ENCODE results near the gene NTRK1. TPM values are rescaled to one million over a fixed set of nuclear protein-coding genes. Genes with fewer than 3 reads are reported as not detected.

NTRK1 gene
- polyA plus RNA-seq, 1 of the 3 experiments (the other 2 are of a cell fraction): 0.97 TPM

- no peak overlapping the region for H3K9ac ChIP-seq
- H3K79me2 ChIP-seq (ENCODE audit: insufficient read depth): no peaks in the 10 kb centered on the region
- no peaks in the 10 kb centered on the region for H3K27me3 ChIP-seq (ENCODE audit: insufficient read depth)
- peak; percentile 68 for DNase-seq
- no peaks in the 10 kb centered on the region for H3F3A ChIP-seq (replicated peaks; ENCODE audit: insufficient read depth)
- H3K36me3 ChIP-seq (replicated peaks in 1 of 2; ENCODE audit: control insufficient read depth in 1 of 2, insufficient read depth in 2 of 2, low read length in 1 of 2): no peaks in the 10 kb centered on the region
- no peak overlapping the region for H3K27ac ChIP-seq (ENCODE audit: low read depth in 2 of 2, low read length in 1 of 2)
- POLR2A ChIA-PET: interaction anchor here (0.5 kb wide), 1 partner anchor 209 kb away, joined by 4 read pairs; no protein-coding TSS in a partner anchor
- no peaks in the 10 kb centered on the region for H4K20me1 ChIP-seq (ENCODE audit: insufficient read depth)
- no peaks in the 10 kb centered on the region for H3K9me3 ChIP-seq
- TF ChIP-seq MEF2A (IDR thresholded peaks at IDR 0.05; ENCODE audit: borderline replicate concordance, low read depth): no peak
- no peak for TF ChIP-seq GATA2 (CRISPR knock-in tag; IDR thresholded peaks at IDR 0.05)
- TF ChIP-seq RFX5 (IDR thresholded peaks at IDR 0.05; ENCODE audit: low read length): no peak
- H3K4me1 ChIP-seq (ENCODE audit: control insufficient read depth in 1 of 2, insufficient read depth in 2 of 2, low read depth in 1 of 2, low read length in 1 of 2): peaks cover 0 to 4% of the 10 kb centered on the region in 2 experiments; a peak in 1 of 4 replicates
- H3K4me3 ChIP-seq (ENCODE audit: low read depth in 2 of 2, low read length in 1 of 2): no peak overlapping the region
- no peak overlapping the region for H2AFZ ChIP-seq (ENCODE audit: low read depth)
- CTCF ChIA-PET: interaction anchor here (1.0 to 17.9 kb wide), 3 partner anchors 12 to 43 kb away, joined by 4 to 566 read pairs (median 16); partner anchors contain the start of gene NTRK1
- H3K9me2 ChIP-seq: no peaks in the 10 kb centered on the region
- 88% methylated on average over 47 of the region's 69 CpGs for WGBS (ENCODE audit: low lambda C conversion rate)
- H3K4me2 ChIP-seq: no peak overlapping the region
Observed at GRCh38 chr1:156845055-156845952, 15.4 kb upstream of the NTRK1 start.

- H3F3A ChIP-seq (replicated peaks; ENCODE audit: insufficient read depth): no peaks in the 10 kb centered on the region
- CTCF ChIA-PET: interaction anchor here (2.2 to 18.0 kb wide), 4 partner anchors 10 to 44 kb away, joined by 7 to 566 read pairs (median 246); partner anchors contain the start of gene NTRK1
Observed at GRCh38 chr1:156845953-156846545, 14.6 kb upstream of the NTRK1 start.

More at GRCh38 chr1:156845953-156846545, 14.6 kb upstream of the NTRK1 start:
- Histone ChIP-seq H3K4me1 (ENCODE audit: control insufficient read depth in 1 of 2, insufficient read depth in 2 of 2, low read depth in 1 of 2, low read length in 1 of 2) (peaks cover 0 to 1% of the 10 kb centered on the region in 2 experiments; a peak in 1 of 4 replicates), H2AFZ (ENCODE audit: low read depth) (no peak overlapping the region), H3K27ac (ENCODE audit: low read depth in 2 of 2, low read length in 1 of 2) (no peak overlapping the region), H3K9me3 (no peaks in the 10 kb centered on the region), H3K36me3 (replicated peaks in 1 of 2; ENCODE audit: control insufficient read depth in 1 of 2, insufficient read depth in 2 of 2, low read length in 1 of 2) (no peaks in the 10 kb centered on the region), H4K20me1 (ENCODE audit: insufficient read depth) (no peaks in the 10 kb centered on the region), H3K9ac (no peak overlapping the region), H3K4me2 (no peak overlapping the region), H3K4me3 (ENCODE audit: low read depth in 2 of 2, low read length in 1 of 2) (no peak overlapping the region), H3K27me3 (ENCODE audit: insufficient read depth) (no peaks in the 10 kb centered on the region), H3K79me2 (ENCODE audit: insufficient read depth) (no peaks in the 10 kb centered on the region), H3K9me2 (no peaks in the 10 kb centered on the region)
- WGBS (ENCODE audit: low lambda C conversion rate): 86% methylated on average over 14 of the region's 18 CpGs
- no peak for TF ChIP-seq REST (IDR thresholded peaks at IDR 0.05; ENCODE audit: low read depth, low read length)
- POLR2A ChIA-PET: interaction anchor here (0.5 kb wide), 1 partner anchor 208 kb away, joined by 4 read pairs; no protein-coding TSS in a partner anchor
- DNase-seq: no peak
